ENCODE data around the gene PLEKHM3.

DNA sequence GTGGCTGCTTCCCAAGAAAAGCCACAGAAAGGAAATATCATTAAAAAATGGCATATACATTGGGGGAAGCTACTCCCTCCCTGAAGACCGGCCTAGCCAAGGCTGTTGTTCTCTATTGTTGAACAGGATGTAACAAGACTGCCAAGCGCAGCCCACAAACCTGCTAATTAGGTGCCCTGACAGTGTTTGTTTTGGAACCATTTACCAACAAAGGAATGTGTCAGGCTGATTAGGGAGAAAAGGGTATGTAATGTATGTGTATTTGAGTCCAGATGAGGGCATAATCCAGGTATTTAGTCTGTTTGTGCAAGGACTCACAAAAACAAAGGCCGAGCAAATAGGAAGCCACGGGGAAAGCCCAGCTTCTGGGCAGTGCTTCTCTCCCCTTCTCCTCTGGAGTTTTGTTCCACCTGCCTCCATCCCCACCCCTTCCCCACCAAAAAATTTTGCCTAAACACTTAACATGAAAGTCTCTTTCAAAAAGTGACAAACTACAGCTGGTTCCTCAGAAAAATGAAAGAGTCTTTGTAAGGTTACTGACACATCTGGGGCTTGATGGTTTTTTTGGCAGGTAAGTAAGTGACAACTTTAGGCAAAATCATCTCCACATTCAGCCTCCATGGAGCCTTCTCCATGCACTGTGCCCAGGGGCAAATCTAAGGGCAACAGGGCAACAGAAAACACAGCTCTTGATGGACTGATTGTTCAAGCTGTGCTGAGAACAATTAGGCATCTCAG, 177.4 kb downstream of the PLEKHM3 start:
- TF ChIP-seq, protein P1, sequence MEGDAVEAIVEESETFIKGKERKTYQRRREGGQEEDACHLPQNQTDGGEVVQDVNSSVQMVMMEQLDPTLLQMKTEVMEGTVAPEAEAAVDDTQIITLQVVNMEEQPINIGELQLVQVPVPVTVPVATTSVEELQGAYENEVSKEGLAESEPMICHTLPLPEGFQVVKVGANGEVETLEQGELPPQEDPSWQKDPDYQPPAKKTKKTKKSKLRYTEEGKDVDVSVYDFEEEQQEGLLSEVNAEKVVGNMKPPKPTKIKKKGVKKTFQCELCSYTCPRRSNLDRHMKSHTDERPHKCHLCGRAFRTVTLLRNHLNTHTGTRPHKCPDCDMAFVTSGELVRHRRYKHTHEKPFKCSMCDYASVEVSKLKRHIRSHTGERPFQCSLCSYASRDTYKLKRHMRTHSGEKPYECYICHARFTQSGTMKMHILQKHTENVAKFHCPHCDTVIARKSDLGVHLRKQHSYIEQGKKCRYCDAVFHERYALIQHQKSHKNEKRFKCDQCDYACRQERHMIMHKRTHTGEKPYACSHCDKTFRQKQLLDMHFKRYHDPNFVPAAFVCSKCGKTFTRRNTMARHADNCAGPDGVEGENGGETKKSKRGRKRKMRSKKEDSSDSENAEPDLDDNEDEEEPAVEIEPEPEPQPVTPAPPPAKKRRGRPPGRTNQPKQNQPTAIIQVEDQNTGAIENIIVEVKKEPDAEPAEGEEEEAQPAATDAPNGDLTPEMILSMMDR (IDR thresholded peaks at IDR 0.05) = no peak
- no peak for TF ChIP-seq KDM1A (IDR thresholded peaks at IDR 0.05; ENCODE audit: low read depth)
- TF ChIP-seq POLR2A (IDR thresholded peaks at IDR 0.05; ENCODE audit: low read length) = no peak

Measured in A549 (cell line).